K562 (cell line): Measurements from ENCODE around the gene CEP350. TPM values are rescaled to one million over a fixed set of nuclear protein-coding genes. Genes with fewer than 3 reads are reported as not detected.

Experiments
- ATAC-seq: fragments of 200-7000 bp; cut with Tn5 transposase; 3 replicates; pipeline ENCODE4 v1.9.1; 2020; ENCODE audit warnings: moderate library complexity
- BruUV-seq: library from RNA; stranded (reverse); fragments of 400-500 nt; replicated peaks from 2 replicates; lab custom pipeline; 2021; lab: Mats Ljungman, UMichigan
- CTCF ChIA-PET: fragments of 300-600 bp; formaldehyde crosslinking; extraction: SDS; loops from one replicate; lab custom pipeline; 2021; ENCODE audit warnings: low intra/inter-chr PET ratio; lab: Yijun Ruan, JAX
- POLR2A ChIA-PET: fragments of 300-600, 350-650 bp; sonication (Branson Sonifier 250); formaldehyde crosslinking; extraction: SDS; loops from one replicate; lab custom pipeline; 2021; ENCODE audit warnings: antibody characterized with exemption, inconsistent platforms; lab: Yijun Ruan, JAX
- DNase-seq, 4 experiments: peaks; one replicate each; pipeline versions ENCODE4 v3.0.0 to v3.0.0-alpha.2; 2011 to 2018; ENCODE audit warnings: low spot score in 3 of 4, mixed read lengths in 3 of 4; ENCODE audit errors: extremely low read depth in 1 of 4
- FAIRE-seq: peaks from 2 replicates; lab custom pipeline; 2011; peaks lifted over from hg19 to GRCh38; lab: Jason Lieb, UNC
- H2AFZ ChIP-seq: 2 replicates; pipeline ENCODE4 v1.6.0; 2011; ENCODE audit warnings: low read depth, low read length, control low read depth, inconsistent platforms
- H3K27ac ChIP-seq: fragments of 200-600 bp; 3 replicates; pipeline ENCODE4 v1.8.0; 2011; ENCODE audit warnings: low read depth, mild to moderate bottlenecking, control low read depth, inconsistent platforms, low read length, moderate library complexity, mixed read lengths; ENCODE audit errors: extremely low read depth
- H3K27me3 ChIP-seq, 2 experiments: fragments of 300-600 bp in 1 of 2; 2 replicates in 1 of 2; 3 replicates in 1 of 2; pipeline versions ENCODE4 v1.6.0 to v1.8.0; 2011; ENCODE audit warnings: inconsistent platforms in 2 of 2, low read length in 2 of 2, mild to moderate bottlenecking in 1 of 2, mixed read lengths in 1 of 2, moderate library complexity in 1 of 2; ENCODE audit not compliant: control insufficient read depth in 2 of 2, insufficient read depth in 2 of 2
- H3K36me3 ChIP-seq: fragments of 300-600 bp; 3 replicates; pipeline ENCODE4 v1.8.0; 2011; ENCODE audit warnings: mild to moderate bottlenecking, low read length, inconsistent platforms; ENCODE audit not compliant: control insufficient read depth, insufficient read depth
- H3K4me1 ChIP-seq, 2 experiments: fragments of 200-600 bp in 1 of 2; replicated peaks in 1 of 2; 2 replicates in 1 of 2; 3 replicates in 1 of 2; pipeline versions ENCODE4 v1.5.1 to v1.8.0; 2011; ENCODE audit warnings: inconsistent platforms in 2 of 2, low read length in 2 of 2, mild to moderate bottlenecking in 1 of 2, mixed read lengths in 1 of 2, moderate library complexity in 1 of 2; ENCODE audit not compliant: control insufficient read depth in 2 of 2, insufficient read depth in 2 of 2
- H3K4me2 ChIP-seq: 2 replicates; pipeline ENCODE4 v1.6.1; 2011; ENCODE audit warnings: low read length, control low read depth, inconsistent platforms, mixed read lengths; ENCODE audit not compliant: insufficient read depth
- H3K4me3 ChIP-seq: fragments of 200-600 bp; sonication (generic), shearing (Covaris generic); 2 replicates; pipeline ENCODE4 v1.5.1; 2016; ENCODE audit warnings: control low read depth, inconsistent platforms
- H3K79me2 ChIP-seq: fragments of 200-600 bp; 3 replicates; pipeline ENCODE4 v1.8.0; 2011; ENCODE audit warnings: low read length, inconsistent platforms; ENCODE audit not compliant: control insufficient read depth, insufficient read depth
- H3K9ac ChIP-seq, 2 experiments: 2 replicates each; pipeline versions ENCODE4 v1.6.0 to v1.6.1; 2011; ENCODE audit warnings: low read depth in 2 of 2, low read length in 2 of 2, control low read depth in 1 of 2, inconsistent platforms in 1 of 2, mild to moderate bottlenecking in 1 of 2, mixed read lengths in 1 of 2; ENCODE audit not compliant: insufficient read depth in 1 of 2
- H3K9me1 ChIP-seq: one replicate; pipeline ENCODE4 v1.6.0; 2011; ENCODE audit warnings: inconsistent platforms, mild to moderate bottlenecking, low read length, moderate library complexity; ENCODE audit not compliant: control insufficient read depth, insufficient read depth
- H3K9me3 ChIP-seq: replicated peaks from 2 replicates; pipeline ENCODE4 v1.5.1; 2011; ENCODE audit warnings: low read depth, low read length, inconsistent platforms; ENCODE audit not compliant: control insufficient read depth, insufficient read depth
- H4K20me1 ChIP-seq: replicated peaks from 2 replicates; pipeline ENCODE4 v1.6.1; 2011; ENCODE audit warnings: low read length, inconsistent platforms, mixed read lengths; ENCODE audit not compliant: control insufficient read depth, insufficient read depth
- CBFA2T3 ChIP-seq: fragments of 450-650 bp; IDR thresholded peaks from 2 replicates; pipeline ENCODE4 v1.6.1; 2017
- SMARCA4 ChIP-seq: fragments of 450-650 bp; IDR thresholded peaks from 2 replicates; pipeline ENCODE4 v1.6.1; 2016
- TSC22D4 ChIP-seq: fragments of 450-650 bp; IDR thresholded peaks from 2 replicates; pipeline ENCODE4 v1.6.1; 2016; ENCODE audit warnings: missing genetic modification characterization, missing biosample characterization, control low read depth
- ZMIZ1 ChIP-seq, 2 experiments: fragments of 150-350 bp in 1 of 2; IDR thresholded peaks; 2 replicates each; pipeline ENCODE4 v1.6.1; 2012 to 2016; ENCODE audit warnings: low read depth in 2 of 2, low read length in 2 of 2, mild to moderate bottlenecking in 1 of 2, moderate library complexity in 1 of 2
- ZNF12 ChIP-seq: sonication (generic); formaldehyde crosslinking; IDR thresholded peaks from 2 replicates; pipeline ENCODE4 v1.4.0; 2020; ENCODE audit warnings: mild to moderate bottlenecking, missing genetic modification reagents
- WGBS: fragments of 100-300 bp; shearing (Covaris generic); methylation state at CpG from one replicate; pipeline ENCODE4 v1.1.6; 2016; ENCODE audit warnings: low coverage, mixed read lengths; ENCODE audit not compliant: insufficient coverage; ENCODE audit errors: missing lambda C conversion rate; 5-methylcytosine and 5-hydroxymethylcytosine counted together
- in situ Hi-C: fragments of 300-500 bp; cut with MboI; formaldehyde crosslinking; loops from 4 replicates; pipeline ENCODE4 v1.15.0; 2018; ENCODE audit warnings: inconsistent platforms, mixed read lengths
- intact Hi-C: fragments of 100-400 bp; cut with micrococcal nuclease; formaldehyde crosslinking; loops from 2 replicates; pipeline ENCODE4 v1.14.2; 2022
- polyA plus RNA-seq, 8 experiments: library from polyadenylated mRNA; depleted of rRNA in 4 of 8; stranded (reverse) in 5 of 8; unstranded in 3 of 8; fragments of >200 nt; fragmentation: Nextera tagmentation in 2 of 8; fragmentation: Illumina TruSeq in 1 of 8; extraction: Ambion mirVana in 2 of 8; extraction: Trizol in 1 of 8; gene quantifications; 2 replicates each; pipeline versions ENCODE4 v1.2.1 to v1.2.3, GENCODE V29; 2011 to 2014; ENCODE audit warnings: inconsistent platforms in 1 of 8, missing spikeins in 1 of 8
- total RNA-seq, 7 experiments: library from RNA; depleted of rRNA in 6 of 7; stranded (reverse); fragments of >200 nt in 6 of 7; fragmentation: Illumina TruSeq in 2 of 7; extraction: Trizol in 2 of 7; gene quantifications; 2 replicates each; pipeline versions ENCODE4 v1.2.1 to v1.2.3, GENCODE V29; 2011 to 2021; ENCODE audit warnings: low replicate concordance in 1 of 7

Gene CEP350
- total and polyA plus RNA-seq, 9 of the 15 experiments (the other 6 are each of a cell fraction or from before 2014, with no cell fraction given) = 8.3 to 64.3 (median 28.0) TPM

- TF ChIP-seq ZNF12 (CRISPR knock-in tag) (no peak; the same call in 1 of the 2 replicates), TSC22D4 (tag) (no peak)
- TF ChIP-seq, all 486 proteins: peak for 176
These were observed at the start of gene CEP350 (continued) for GRCh38 chr1:179954493-179955286.

GRCh38 chr1:179910934-179911333 lies 43.7 kb upstream of the CEP350 start:
- no peak for DNase-seq
- Histone ChIP-seq H3K9me1 (no peaks in the 10 kb centered on the region), H3K27ac (no peak overlapping the region), H3K79me2 (no peaks in the 10 kb centered on the region), H3K4me1 (no peaks in the 10 kb centered on the region), H3K27me3 (no peaks in the 10 kb centered on the region), H3K36me3 (peaks cover 65% of the 10 kb centered on the region; the same call in 2 of the 3 replicates), H3K4me3 (no peak overlapping the region), H4K20me1 (no peaks in the 10 kb centered on the region), H3K9ac (no peak overlapping the region), H3K4me2 (no peak overlapping the region), H2AFZ (no peak overlapping the region), H3K9me3 (no peaks in the 10 kb centered on the region)
- TF ChIP-seq CBFA2T3 = peak; percentile 9; the same call in 1 of the 2 replicates
- no peak for TF ChIP-seq ZMIZ1 (IDR thresholded peaks at IDR 0.05; ENCODE audit: low read depth in 2 of 2, low read length in 2 of 2)
- no peak for TF ChIP-seq SMARCA4
- no TSS peak for BruUV-seq
- POLR2A ChIA-PET = interaction anchor here (1.3 to 3.9 kb wide), 6 partner anchors 12 to 29 kb away, joined by 3 to 19 read pairs (median 6); partner anchors contain the start of gene TOR1AIP1
- intact Hi-C loops (no loop called here), in situ Hi-C loops (no loop called here)
- 27% methylated on average over 1 of the region's 1 CpG for WGBS
- ATAC-seq = no peak
- CTCF ChIA-PET = no interaction called here
- FAIRE-seq = no peak
